ENCODE data around the gene IPO13. TPM values are rescaled to one million over a fixed set of nuclear protein-coding genes. Genes with fewer than 3 reads are reported as not detected.

IPO13 gene
- total RNA-seq, 2 donors from 2014 or later, result 10.4 to 29.3 TPM

- Histone ChIP-seq H3K27me3 (no peaks in the 10 kb centered on the region), H3K4me1 (peaks cover 45% of the 10 kb centered on the region), H3K27ac (peak overlapping the region; percentile 65 to 84 (median 78)), H3K36me3 (replicated peaks in 1 of 2; ENCODE audit: insufficient read depth in 1 of 2, low read depth in 2 of 2) (no peaks in the 10 kb centered on the region), H3K9me3 (no peaks in the 10 kb centered on the region), H3K4me3 (no peak overlapping the region)
- 4 to 20% methylated on average over 10 to 46 of the region's 56 CpGs for WGBS, 2 donors
- DNase-seq, result peak; percentile 51 to 70 (median 60)
- peak; percentile 60 for ATAC-seq
- intact Hi-C loops (cut with DNase I), result loop anchor here (10.0 kb wide), 1 partner anchor 172 kb away; no protein-coding TSS in a partner anchor
- TF ChIP-seq, protein P1, sequence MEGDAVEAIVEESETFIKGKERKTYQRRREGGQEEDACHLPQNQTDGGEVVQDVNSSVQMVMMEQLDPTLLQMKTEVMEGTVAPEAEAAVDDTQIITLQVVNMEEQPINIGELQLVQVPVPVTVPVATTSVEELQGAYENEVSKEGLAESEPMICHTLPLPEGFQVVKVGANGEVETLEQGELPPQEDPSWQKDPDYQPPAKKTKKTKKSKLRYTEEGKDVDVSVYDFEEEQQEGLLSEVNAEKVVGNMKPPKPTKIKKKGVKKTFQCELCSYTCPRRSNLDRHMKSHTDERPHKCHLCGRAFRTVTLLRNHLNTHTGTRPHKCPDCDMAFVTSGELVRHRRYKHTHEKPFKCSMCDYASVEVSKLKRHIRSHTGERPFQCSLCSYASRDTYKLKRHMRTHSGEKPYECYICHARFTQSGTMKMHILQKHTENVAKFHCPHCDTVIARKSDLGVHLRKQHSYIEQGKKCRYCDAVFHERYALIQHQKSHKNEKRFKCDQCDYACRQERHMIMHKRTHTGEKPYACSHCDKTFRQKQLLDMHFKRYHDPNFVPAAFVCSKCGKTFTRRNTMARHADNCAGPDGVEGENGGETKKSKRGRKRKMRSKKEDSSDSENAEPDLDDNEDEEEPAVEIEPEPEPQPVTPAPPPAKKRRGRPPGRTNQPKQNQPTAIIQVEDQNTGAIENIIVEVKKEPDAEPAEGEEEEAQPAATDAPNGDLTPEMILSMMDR (IDR thresholded peaks at IDR 0.05), result peak in 4 of 7 experiments; percentile 1 to 30 (median 20)
- TF ChIP-seq POLR2A (IDR thresholded peaks at IDR 0.05), result peak; percentile 13 to 27 (median 23)
Measured at GRCh38 chr1:43936431-43937151, 10.2 kb upstream of the IPO13 start.

DNA sequence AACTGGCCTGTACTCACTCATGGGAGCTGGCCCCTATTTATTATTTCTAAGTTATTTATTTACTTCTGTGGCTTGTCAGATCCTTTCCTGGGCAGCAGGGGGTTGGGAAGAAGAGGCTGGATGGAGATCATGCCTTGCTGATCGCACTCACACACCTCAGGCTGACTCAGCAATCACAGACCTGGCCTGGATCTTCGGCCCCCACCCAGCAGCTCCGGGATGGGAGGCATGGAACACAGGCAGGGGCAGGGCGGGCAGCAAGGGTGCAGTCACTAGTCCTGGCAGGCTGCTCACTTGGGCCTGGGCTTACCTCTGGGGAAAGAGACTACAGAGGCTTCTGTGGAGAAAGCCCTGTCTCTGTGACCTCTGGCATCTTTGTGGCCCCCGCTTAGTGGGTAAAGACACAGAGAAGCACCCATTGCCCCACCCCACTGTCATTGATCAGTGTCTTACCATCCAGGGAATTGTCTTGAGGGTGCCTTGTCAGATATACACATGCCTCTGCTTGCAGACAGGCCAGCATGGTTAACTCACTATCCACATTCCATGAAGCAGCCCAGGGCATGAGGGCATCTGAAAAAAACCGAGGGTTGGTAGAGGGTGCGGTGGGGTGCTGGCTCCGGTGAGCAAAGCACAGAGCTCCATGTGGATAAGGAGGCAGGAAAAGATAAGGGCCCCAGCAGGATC, 9.4 kb upstream of the IPO13 start:
- TF ChIP-seq POLR2A (IDR thresholded peaks at IDR 0.05), result no peak
- TF ChIP-seq, protein P1 (IDR thresholded peaks at IDR 0.05), result no peak
- Histone ChIP-seq H3K27ac (peak overlapping the region in 3 of 4 donors; percentile 77 to 84 (median 80)), H3K27me3 (no peaks in the 10 kb centered on the region), H3K4me1 (peaks cover 45% of the 10 kb centered on the region), H3K9me3 (no peaks in the 10 kb centered on the region), H3K36me3 (replicated peaks in 1 of 2; ENCODE audit: insufficient read depth in 1 of 2, low read depth in 2 of 2) (no peaks in the 10 kb centered on the region), H3K4me3 (no peak overlapping the region)
- no peak for ATAC-seq
- peak in 1 of 4 donors; percentile 32 for DNase-seq
- WGBS, 2 donors, result 49 to 73% methylated on average over 8 of the region's 8 CpGs
- intact Hi-C loops (cut with DNase I), result loop anchor here (10.0 kb wide), 1 partner anchor 173 kb away; no protein-coding TSS in a partner anchor

GRCh38 chr1:43938383-43938782, 8.4 kb upstream of the IPO13 start:
- TF ChIP-seq, protein P1 (IDR thresholded peaks at IDR 0.05), result no peak
- TF ChIP-seq POLR2A (IDR thresholded peaks at IDR 0.05), result no peak
- Histone ChIP-seq H3K27ac (no peak overlapping the region), H3K9me3 (no peaks in the 10 kb centered on the region), H3K36me3 (replicated peaks in 1 of 2; ENCODE audit: insufficient read depth in 1 of 2, low read depth in 2 of 2) (no peaks in the 10 kb centered on the region), H3K27me3 (no peaks in the 10 kb centered on the region), H3K4me3 (no peak overlapping the region), H3K4me1 (peaks cover 39% of the 10 kb centered on the region)
- DNase-seq (no peak), ATAC-seq (no peak)
- intact Hi-C loops (cut with DNase I), result loop anchor here (10.0 kb wide), 1 partner anchor 174 kb away; no protein-coding TSS in a partner anchor
- 88 to 91% methylated on average over 9 to 10 of the region's 10 CpGs for WGBS, 2 donors

- TF ChIP-seq, protein P1 (IDR thresholded peaks at IDR 0.05), result no peak
- no peak for TF ChIP-seq POLR2A (IDR thresholded peaks at IDR 0.05)
- H3K4me1 ChIP-seq, result peaks cover 33% of the 10 kb centered on the region
- 66 to 71% methylated on average over 2 to 3 of the region's 3 CpGs for WGBS, 2 donors
- DNase-seq, result no peak
- no peaks in the 10 kb centered on the region for H3K36me3 ChIP-seq (replicated peaks in 1 of 2; ENCODE audit: insufficient read depth in 1 of 2, low read depth in 2 of 2)
- intact Hi-C loops (cut with DNase I), result loop anchor here (10.0 kb wide), 1 partner anchor 174 kb away; no protein-coding TSS in a partner anchor
- no peak for ATAC-seq
- no peaks in the 10 kb centered on the region for H3K27me3 ChIP-seq
- no peak overlapping the region for H3K4me3 ChIP-seq
- H3K27ac ChIP-seq, result no peak overlapping the region
- H3K9me3 ChIP-seq, result no peaks in the 10 kb centered on the region
Measured at GRCh38 chr1:43938892-43939587, 7.7 kb upstream of the IPO13 start.
